Right renal pelvis (tissue), 4 donors: ENCODE data around the gene ZSCAN20. TPM values are rescaled to one million over a fixed set of nuclear protein-coding genes. Genes with fewer than 3 reads are reported as not detected.

Experiments
- DNase-seq, 4 donors: peaks; one replicate each; pipeline ENCODE4 v3.0.0-alpha.2; 2013; ENCODE audit warnings: low read depth in 4 of 4, low spot score in 3 of 4, missing footprints in 1 of 4
- polyA plus RNA-seq, 4 donors: library from polyadenylated mRNA; unstranded; fragments of 120-200 nt; gene quantifications; one replicate each; pipeline ENCODE4 v1.2.1, GENCODE V29; 2013; ENCODE audit not compliant: insufficient read length in 4 of 4

The ZSCAN20 gene
- polyA plus RNA-seq, 4 donors, result 5.2 to 6.2 (median 5.4) TPM

DNA sequence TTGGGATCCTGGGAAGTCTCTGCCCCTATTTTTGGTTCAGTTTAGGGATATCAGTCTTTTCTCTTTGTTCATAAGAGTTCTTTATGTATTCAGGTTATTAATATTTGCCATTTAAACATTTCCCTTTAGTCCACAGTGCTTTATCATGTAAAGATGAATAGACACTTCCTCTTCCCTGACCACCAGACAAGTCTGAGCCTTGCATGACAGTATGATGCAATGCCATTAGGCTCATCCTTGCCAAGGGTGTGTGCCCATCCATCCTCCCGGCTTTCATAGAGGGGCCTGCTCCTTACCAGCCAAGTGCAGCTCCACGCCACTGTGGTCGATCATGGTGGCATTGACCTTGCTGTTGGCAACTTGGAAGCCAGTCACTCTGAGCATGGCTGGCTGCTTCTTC lies 52.1 kb downstream of the ZSCAN20 start:
- DNase-seq, result no peak

DNA sequence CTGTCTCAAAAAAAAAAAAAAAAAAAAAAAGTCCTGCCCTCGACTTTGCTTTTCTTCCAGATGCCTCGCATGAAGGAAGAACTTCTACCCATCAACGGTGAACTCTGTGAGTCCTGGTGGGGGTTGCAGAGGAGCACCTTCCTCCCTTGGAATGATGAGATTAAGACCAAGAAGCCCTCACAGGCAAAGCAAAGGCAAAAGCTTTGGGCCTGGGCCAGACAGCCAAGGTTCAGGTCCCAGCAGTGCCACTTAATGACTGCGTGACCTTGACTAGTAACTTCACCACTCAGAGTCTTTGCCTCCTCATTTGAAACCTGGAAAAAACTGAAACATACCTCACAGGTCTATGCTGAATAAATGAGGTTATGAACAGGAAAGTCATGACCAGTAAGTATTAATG lies 55.5 kb downstream of the ZSCAN20 start:
- no peak for DNase-seq

DNA sequence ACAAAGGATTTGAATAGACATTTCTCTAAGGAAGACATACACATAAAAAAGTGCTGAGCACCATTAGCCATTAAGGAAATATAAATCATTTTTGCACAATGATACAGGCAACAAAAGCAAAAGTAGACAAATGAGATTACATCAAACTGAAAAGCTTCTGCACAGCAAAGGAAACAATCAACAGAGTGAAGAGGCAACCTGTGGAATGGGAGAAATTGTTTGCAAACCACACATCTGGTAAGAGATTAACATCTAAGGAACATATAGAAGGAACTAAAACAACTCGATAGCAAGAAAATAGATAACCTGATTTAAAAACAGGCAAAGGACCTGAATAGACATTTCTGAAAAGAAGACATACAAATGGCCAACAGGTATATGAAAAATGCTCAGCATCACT lies 57.5 kb downstream of the ZSCAN20 start:
- DNase-seq, result no peak

DNA sequence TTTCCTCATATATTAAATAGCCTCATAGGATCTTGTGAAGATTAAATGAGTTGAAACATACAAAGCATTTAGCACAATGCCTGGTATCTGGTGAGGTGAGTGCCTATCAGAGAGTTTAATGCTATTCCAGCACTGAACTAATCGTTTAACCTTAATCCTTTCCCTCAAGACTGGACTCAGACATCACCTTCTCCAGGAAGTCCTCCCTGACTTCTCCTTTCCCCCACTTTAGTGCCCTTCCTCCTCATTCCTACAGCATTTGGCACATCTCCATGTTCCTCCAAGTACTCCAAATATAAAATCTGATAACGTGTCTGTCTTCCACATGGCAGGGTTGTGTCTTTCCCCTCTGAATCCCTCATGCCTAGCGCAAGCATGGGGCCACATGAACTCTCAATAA lies 59.8 kb downstream of the ZSCAN20 start:
- no peak for DNase-seq

DNA sequence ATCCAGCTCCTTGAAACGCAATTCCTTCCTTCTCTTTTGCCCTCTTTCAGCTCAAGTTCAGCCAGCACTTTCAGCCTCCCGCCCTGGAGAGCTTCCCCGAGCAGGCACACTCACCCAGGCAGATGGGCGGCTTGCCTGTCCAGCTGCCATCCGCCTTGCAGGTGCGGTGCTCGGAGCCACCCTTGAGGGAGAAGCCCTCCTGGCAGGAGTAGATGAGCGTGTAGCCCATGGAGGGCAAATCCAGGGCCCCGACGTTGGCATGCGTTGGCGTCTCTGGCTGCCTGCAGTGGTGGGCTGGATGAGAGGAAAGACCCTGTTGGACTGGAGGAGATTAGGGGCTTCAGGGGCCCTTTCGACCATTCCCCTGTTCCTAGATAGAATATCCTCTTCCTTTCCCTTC lies 60.5 kb downstream of the ZSCAN20 start:
- DNase-seq, result no peak

GRCh38 chr1:33535334-33535733 lies 62.9 kb downstream of the ZSCAN20 start:
- no peak for DNase-seq

DNA sequence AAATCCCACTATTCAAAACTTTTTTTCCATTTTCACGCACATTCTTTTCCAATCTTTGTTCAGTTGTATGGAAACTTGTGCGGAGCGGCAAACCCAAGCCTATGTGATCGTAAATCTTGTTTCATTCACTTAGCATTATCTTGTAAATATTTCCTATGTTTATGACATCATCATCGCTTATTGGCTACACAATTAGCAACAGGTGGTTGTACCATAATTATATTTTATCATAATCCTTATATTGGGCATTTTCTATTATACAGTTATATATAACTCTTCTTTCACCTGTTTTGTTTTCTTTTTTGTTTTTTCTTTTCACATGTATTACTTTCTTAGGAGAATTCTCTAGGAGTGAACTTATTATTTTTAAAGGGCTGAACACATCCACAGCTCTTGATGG lies 65.4 kb downstream of the ZSCAN20 start:
- DNase-seq, result no peak

DNA sequence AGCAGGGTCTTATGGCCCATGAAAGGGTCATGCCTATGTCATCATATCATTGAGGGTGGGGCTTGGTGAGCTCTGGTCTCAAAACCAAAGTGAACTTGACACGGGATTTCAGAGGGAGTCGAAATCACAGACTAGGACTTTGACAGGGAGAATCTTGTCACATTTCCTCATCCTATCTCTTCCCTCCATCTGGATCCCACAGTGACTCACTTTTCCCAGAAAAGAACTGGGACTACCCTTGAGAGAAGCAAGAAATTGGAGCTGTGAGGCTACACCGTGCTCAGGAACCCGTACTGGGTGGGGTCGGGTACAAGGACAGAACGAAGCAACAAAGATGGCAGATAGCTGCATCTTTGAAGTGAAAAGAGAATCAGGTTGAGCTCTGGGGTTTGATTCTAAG lies 69.5 kb downstream of the ZSCAN20 start:
- no peak for DNase-seq

Other genes with a start within 250 kb of the ZSCAN20 start
- gene ZNF362, start 216.2 kb upstream of the ZSCAN20 start, polyA plus RNA-seq, result 10 to 100 TPM; 59.2 to 66.0 (median 60.3) TPM
- under 1 TPM in 1 of 4 donors, not detected in 3; 0.17 TPM for gene A3GALT2, start 151.5 kb upstream of the ZSCAN20 start, polyA plus RNA-seq
- gene PHC2, start 41.5 kb upstream of the ZSCAN20 start, polyA plus RNA-seq, result 100 to 1,000 TPM; 113 to 119 (median 116) TPM